Hypothalamus (tissue), 51 donors: ENCODE data around the gene KRT6B.

Experiments used
- DNase-seq, 51 donors: peaks; one replicate each; lab custom pipeline; 2025; lab: John Stamatoyannopoulos, UW

The KRT6B gene

DNA sequence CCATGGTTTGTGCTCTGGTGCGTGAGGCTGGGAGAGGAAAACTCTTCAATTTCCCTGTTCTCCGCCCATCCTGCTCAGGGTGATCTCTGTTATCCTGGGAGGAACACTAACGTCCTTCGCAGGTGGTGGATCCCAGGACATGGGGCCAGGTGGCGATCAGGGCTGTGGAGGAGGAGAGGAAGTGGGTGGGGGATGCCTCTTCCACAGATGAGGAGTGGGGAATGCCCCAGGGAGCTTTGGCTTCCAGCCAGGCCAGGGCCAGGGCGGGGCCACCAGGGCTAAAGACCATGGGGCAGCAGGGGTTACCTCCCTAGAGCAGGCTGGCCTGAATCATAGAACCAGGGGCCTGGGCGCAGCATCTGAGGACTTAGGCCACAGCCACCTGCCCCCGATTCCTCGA, 14.4 kb downstream of the KRT6B start:
- DNase-seq: no peak

DNA sequence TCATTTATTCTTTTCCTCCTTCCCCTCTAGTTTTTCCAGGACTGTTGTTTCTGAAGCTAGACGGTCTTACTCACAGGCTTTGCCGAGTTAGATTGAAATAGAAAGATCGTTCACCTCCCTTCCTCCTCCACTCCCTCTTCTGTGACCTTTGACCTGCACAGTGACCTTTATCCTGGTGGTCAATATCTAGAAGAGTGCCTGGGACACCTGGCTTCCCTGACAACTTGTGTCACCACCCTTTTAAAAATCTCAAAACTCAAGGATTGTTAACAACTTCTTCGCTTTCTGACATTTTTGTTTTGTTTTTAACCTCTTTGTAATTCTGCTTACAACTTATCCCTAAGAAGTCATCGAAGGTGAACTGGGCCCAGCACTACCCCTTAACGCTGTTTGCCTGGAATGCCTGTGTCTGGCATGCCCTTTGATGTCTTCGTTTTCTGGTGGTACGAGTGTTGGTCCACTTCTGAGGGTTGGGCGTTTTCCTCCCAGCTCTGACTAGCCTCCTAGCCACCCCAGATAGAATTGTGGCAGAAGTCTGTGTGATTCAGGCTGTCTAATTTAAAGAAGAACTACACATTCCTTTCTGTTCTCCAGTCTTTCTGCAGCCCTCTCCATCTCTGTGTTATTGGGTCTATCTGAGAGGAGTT, 15.0 kb downstream of the KRT6B start:
- no peak for DNase-seq

DNA sequence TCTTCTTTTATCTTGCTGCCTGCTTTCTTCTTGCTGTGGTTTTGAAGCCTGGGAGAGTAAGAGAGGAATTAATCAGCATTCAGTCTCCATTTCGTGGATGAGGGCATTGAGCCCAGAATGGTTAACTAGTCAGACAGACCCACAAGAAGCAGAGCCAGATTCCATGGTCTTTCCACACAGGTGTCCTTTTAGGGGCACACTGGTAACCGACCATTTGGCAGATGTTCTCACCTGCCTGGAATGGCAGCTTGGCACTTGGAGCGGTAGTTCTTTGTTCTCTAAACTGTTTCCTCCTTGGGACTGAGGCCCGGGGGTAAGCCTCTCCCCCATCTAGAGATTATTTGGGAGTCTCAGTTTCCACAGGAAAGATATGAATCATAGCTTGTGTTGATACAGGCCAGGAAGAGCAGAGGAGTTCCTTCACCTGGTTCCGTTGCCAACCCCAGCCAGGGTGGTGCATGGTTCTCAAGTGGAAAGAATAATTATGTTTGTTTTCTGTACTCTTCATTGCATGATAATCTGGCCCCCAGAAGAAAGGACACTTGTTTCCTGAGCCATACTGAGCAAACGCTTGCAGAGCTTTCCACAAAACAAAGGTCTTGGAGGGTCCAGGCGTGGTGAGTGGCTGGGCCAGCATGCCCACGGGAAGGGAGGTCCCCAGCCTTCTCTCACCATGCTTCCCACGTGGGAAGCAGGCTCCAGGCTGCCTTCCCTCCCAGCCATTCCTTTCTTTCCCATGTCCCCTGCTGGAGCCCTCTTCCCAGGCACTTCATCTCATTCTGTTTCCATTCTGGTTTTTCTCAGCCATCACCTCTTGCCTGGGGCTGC, 15.7 kb downstream of the KRT6B start:
- no peak for DNase-seq

DNA sequence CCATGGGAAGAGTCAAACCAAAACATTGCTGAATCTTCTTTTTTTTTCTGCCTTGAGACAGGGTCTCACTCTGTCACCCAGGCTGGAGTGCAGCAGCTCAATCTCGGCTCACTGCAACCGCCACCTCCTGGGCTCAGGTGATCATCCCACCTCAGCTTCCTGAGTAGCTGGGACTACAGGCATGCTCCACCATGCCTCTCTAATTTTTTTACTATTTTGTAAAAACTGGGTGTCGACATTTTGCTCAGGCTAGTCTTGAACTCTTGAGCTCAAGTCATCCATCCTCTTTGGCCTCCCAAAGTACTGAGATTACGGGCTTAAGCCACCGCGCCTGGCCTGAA, 16.3 kb downstream of the KRT6B start:
- no peak for DNase-seq

DNA sequence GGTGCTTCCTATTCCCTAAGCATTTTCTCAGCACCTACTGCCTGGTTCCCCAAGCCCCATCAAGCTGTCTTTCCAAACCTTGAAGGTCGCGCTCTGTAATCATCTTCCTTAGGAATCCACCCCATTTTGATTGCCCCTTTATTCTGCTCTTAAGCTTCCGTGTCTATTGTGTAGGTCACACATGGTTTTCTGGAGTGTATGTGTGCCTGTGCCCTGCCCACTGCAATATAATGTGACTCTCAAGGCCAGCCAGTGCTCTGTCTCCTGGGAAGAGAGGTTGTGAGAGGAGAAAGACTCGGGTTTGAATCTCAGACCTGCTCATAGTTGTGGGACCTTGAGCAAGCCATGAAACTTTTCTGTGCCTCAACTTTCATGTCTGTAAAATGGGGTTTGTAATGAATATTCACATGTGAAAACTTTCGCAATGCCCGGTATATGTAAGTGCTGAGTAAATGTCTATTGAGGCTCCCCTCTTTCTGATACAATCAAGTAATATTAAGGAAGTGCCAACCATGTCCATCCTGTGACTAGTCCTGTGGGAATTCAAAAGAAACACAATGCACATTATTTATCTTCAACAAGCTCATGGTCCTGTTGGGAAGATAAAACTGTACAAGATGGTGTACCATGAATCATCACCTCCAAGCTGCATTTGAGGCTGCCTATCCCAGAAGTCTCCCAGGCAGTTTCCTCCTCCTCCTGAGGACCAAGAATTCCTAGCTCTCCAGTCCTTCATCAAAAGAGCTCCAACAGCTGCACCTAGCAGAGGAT, 17.0 kb downstream of the KRT6B start:
- no peak for DNase-seq

DNA sequence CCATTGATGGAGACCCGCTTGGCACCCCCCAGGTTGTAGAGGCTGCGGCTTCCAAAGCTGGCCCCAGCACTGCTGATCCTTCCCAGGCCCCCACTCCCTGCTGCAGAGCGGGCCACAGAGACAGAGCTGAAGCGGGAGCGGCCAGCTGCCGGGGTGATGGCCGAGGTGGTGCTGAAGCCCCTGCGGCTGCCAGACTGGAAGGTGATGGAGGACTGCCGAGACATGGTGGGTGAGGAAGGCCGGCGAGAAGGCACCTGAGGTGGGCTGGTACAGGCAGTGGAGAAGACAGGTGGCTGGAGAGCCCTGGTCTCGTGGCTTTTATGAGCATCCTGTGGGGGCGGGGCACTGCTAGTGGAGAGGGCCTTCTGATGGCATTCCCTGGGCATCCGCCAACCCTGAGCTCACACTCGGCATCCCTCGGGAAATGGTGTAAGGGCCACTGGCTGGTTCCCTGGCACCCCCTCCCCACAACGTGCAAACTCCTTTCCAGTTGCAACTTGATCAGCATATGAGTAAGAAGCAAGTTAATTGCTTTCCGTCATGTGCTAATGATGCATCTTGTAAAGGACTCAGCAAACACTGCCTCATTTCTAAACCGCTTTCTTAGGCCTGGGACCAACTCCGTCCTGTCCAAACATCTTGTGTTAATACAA, 17.7 kb downstream of the KRT6B start, which contains the start of gene KRT75:
KRT75 (minus strand) TSS at position 291 of the 653 bp plus-strand sequence; CDS start at position 224, 67 bp downstream.
- no peak for DNase-seq

DNA sequence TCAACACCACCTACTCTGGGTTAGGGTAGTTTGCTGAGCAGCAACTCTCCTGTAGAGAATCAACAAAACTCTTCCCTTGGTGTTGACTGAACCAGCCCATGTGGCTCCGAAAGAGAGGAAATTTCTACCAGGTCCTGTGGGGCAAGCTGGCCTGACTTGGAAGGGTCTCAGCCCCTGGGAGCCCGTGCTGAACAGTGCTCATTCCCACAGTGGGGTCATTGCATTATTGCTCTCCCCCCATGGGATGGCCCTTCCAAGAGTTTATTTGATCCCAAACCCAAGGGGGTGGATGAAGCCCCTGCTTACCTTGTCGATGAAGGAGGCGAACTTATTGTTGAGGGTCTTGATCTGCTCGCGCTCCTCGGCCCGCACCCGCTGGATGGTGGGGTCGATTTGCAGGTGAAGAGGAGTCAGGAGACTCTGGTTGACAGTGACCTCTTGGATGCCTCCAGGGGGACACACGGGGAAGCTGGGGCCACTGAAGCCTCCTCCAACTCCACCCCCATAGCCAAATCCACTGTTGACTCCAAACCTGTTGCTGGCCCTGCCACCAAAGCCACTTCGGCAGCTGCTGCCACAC, 18.4 kb downstream of the KRT6B start:
- DNase-seq: no peak

DNA sequence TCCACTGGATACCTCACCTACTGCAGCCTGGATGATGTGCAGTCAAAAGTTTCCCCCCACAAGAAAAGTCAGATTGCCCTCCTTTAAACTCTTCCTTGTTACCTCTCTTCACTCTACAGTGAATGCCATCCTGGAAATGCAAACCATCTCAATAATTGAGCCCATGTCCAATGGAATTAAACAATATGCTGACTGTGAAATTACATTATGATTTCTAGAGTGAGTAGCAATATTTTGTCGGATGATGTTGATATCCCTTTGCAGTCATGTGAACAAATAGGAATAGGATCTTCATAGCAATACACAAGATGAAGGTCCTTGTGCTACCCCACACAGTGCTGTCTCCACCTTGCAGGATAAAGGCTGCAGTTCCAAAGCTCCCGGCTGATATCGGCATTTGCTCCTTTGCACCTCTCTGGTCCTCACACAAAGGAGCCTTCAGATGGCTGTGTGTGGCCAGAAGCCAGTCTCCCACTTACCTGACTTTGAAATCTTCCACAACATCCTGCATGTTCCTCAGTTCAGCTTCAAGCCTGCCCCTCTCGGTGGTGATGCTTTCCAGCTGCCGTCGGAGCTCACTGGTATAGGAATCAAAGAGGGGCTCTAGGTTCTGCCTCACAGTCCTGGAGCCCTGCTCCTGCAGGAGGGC, 19.3 kb downstream of the KRT6B start:
- no peak for DNase-seq

DNA sequence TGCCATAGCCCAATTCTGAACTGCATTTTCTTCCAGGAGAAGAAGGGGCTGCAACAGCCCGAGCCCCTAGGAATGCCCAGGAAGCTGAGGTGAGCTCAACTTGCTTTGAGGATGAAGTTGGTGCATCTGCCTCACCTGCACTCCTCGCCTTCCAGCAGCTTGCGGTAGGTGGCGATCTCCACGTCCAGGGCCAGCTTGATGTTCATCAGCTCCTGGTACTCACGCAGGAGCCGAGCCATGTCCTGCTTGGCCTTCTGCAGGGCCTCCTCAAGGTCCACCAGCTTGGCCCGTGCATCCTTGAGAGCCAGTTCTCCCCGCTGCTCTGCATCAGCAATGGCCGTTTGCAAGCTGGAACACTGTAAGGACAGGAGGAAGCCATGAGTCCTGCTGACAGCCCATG, 23.8 kb downstream of the KRT6B start:
- DNase-seq: no peak

DNA sequence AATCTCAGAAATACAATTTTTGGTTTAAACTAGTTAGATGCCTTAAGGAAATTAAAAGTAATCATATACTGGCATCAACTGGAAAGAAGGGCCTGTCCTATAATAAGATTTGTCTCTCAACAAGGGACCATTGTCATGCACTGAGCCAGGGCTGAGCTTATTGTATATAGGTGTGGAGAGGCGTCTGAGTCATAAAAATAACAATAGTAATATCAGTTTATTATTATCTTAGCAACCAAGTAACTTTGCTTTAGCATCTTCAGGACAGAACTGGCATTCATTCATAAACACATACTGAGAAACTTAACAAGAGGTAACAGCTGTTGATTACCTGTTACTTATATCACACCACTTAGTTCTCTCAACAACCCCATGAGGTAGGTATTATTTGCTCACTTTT, 24.9 kb downstream of the KRT6B start:
- no peak for DNase-seq

DNA sequence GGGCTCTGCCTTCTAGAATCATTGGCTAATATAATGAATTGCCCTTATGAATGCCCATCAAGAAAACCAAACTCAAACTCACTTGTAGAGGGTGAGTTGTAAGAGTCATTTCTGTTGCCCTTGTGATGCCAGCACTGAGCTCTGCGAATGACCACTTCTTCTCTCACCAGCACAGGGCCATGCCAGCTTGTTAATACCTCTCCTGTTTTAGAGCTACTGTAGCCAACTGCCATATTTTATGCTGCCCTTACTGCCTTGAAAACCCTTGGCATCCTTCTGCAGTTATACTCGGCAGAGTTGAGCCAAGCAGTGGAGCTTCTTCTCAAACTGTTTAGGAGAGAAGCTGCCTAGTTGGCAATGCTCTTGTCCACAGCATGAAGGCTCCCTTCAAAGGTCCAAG, 25.9 kb downstream of the KRT6B start:
- no peak for DNase-seq

DNA sequence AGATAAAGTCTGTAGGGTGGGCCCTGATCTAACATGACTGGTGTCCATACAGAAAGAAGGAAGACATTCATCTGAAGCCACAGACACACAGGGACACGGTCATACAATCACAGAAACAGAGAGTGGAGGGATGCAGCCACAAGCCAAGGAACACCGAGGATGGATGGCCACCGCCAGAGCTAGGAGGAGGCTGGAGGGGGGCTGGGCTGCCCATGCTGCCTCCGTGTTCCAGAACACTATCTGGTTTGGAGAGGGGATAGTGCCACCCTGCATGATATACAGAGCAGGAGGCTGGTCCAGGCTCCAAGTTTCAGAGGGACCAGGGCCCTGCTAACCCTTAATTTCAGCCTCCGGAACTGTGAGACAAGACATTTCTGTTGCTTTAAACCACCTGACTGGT, 26.5 kb downstream of the KRT6B start:
- no peak for DNase-seq

DNA sequence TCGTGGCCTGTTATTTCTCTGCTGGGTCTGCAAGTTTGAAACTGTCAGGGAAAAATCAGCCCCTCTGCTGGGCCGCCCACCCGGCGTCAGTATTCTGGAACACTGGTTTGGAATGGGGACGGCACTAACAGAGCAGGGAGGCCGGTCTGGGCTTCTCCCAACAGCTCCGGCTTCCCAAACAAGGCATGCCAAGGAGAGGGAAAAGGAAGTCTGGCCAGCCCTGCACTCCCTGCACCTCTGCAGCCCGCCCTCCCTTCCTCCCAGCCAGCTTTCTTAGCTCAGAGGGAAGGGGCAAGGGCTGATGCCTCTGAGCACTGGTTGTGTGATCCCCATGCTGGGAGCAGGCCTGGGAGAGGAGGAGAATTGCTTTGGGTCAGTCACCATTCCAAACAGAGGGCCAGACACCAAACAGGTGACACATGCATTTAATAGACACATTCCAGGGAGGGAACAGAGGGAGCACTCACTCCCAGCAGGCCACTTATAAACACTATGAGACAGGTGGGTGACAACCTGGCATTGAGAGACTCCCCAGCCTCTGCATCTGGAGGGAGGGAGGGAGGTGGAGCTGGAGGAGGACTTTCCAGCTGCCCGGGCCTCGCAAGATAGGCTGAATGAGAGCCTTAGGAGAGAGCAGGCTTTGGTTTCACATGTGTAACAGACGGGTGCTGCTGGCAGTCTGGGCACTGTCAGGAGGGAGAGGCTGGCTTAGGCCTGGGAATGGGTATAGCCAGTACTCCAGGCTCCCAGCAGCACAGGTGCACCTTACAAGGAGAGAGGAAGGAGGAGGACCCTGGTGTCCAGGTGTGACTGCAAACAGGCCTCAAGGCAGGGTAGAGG, 28.1 kb downstream of the KRT6B start:
- no peak for DNase-seq

DNA sequence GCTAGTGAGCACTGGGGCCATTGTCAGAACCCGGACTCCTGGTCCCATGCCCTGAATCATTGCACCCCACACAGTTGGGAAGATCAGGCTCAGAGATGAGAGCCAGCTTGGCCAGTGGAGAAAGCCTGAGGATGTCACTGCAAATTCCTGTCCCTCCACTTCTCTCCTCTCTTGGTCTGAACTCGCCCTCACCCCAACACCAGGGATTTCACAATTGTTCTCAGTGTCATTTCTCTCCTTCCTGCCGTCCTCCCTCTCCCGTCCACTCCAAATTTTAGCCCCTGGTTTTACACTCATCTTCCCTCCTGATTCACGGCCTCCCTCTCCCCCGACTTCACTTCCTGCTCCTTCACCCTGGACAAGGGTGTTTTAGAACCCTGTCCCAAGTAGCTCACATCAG, 28.9 kb downstream of the KRT6B start:
- no peak for DNase-seq

DNA sequence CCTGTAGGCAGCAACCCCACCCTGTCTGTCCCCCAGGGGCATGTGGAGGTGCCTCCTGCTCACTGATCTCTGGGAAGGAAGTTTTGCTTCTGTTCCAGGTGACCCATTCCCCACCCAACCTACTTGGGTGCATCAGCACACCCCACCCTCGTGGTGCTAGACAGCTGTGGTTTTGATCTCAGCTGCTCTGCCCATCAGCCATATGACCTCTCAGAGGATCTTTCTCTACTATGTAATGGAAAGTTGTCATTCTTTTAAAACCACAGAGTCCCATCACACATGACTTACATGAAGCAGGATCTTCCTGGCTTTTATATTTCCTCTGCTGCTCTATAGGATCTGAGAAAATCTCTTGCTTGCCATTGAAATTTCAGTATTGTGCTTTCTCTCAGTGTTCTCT, 32.3 kb downstream of the KRT6B start:
- DNase-seq: no peak

DNA sequence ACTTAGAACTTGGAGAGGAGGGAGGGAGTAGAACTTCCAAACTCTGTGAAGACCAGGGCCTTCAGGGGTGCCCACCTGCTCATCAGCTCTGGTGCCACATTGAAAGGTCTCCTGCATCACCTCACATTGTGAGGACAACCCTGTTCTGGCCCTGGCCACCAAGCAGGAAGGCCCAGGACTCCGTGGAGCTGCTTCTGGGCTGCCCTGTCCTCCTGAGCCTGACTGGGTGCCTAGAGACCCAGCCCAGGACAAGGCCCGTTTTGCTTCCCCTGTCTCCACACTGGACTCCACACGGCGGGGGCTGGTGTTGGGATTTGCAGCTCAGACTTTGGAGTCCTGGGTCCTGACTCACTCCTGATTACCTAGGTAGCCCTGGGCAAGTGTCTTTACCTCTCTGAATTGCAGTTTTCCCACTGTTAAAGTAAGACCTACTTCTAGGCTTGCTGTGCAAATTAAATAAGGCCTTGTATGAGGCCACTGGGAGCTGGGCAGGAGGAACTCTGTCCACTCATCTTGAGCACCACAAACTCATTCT, 33.3 kb downstream of the KRT6B start:
- no peak for DNase-seq

DNA sequence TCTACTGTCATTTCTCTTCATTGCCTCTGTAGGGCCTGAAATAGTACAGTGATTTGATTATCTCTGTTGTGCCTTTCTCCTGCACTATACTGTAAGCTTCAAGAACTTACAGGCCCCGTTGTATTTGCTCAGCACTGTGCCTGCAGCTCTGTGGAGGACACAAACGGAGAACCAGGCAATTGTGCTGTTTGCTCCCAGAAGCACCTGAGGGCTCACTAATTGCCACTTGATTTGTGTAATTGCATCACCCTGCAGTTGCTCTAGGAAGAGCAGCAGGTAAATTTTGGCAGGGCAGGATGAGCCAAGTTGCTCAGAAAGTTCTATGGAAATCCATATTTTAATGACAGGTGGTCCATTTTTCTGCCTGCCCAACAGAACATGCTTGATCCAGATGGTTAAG, 34.2 kb downstream of the KRT6B start:
- DNase-seq: no peak

DNA sequence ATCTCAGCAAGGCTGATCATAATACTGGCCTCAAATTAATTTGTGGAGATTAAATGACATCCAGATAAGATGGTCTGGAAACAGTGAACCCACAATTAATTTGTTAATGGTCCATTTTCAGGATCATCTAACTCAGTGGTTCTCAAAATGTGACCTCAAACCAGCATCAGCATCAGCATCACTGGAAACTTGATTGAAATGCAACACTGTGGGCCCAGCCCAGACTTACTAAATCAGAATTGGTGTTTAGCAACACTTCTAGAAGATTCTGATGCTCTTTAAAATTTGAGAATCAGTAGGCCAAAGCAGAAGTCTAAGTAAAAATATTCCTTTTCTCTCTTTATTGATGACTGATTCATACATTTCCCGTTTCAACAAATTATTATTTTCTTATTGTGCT, 35.2 kb downstream of the KRT6B start:
- no peak for DNase-seq
